Measurements from ENCODE around the gene PTTG2.

Gene PTTG2

GRCh38 chr4:37953156-37953555 lies 7.0 kb upstream of the PTTG2 start:
- peaks cover 14% of the 10 kb centered on the region for H3K4me1 ChIP-seq (ENCODE audit: control insufficient read depth, low read length)
- H3K9me2 ChIP-seq (replicated peaks; ENCODE audit: control insufficient read depth, low read length): no peaks in the 10 kb centered on the region

GRCh38 chr4:37953620-37954293 lies 6.4 kb upstream of the PTTG2 start:
- H3K27ac ChIP-seq (ENCODE audit: low read depth, low read length): no peak overlapping the region
- H3K4me2 ChIP-seq (ENCODE audit: low read length): no peak overlapping the region

More at GRCh38 chr4:37953156-37953555, 7.0 kb upstream of the PTTG2 start:
- H3K36me3 ChIP-seq (ENCODE audit: control insufficient read depth, low read length): no peaks in the 10 kb centered on the region
- no peak overlapping the region for H3K4me3 ChIP-seq (ENCODE audit: low read length)
- no peaks in the 10 kb centered on the region for H3K79me2 ChIP-seq (ENCODE audit: control insufficient read depth, low read length)
- no peaks in the 10 kb centered on the region for H3F3A ChIP-seq (ENCODE audit: control insufficient read depth, insufficient read depth)
- no peaks in the 10 kb centered on the region for H3K9me3 ChIP-seq (ENCODE audit: control insufficient read depth, insufficient read depth, low read length)
- H3K4me2 ChIP-seq (ENCODE audit: low read length): no peak overlapping the region
- TF ChIP-seq, protein P1, sequence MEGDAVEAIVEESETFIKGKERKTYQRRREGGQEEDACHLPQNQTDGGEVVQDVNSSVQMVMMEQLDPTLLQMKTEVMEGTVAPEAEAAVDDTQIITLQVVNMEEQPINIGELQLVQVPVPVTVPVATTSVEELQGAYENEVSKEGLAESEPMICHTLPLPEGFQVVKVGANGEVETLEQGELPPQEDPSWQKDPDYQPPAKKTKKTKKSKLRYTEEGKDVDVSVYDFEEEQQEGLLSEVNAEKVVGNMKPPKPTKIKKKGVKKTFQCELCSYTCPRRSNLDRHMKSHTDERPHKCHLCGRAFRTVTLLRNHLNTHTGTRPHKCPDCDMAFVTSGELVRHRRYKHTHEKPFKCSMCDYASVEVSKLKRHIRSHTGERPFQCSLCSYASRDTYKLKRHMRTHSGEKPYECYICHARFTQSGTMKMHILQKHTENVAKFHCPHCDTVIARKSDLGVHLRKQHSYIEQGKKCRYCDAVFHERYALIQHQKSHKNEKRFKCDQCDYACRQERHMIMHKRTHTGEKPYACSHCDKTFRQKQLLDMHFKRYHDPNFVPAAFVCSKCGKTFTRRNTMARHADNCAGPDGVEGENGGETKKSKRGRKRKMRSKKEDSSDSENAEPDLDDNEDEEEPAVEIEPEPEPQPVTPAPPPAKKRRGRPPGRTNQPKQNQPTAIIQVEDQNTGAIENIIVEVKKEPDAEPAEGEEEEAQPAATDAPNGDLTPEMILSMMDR (IDR thresholded peaks at IDR 0.05; ENCODE audit: low read depth, low read length, poor library complexity, severe bottlenecking): no peak
- TF ChIP-seq EZH2phosphoT487 (IDR thresholded peaks at IDR 0.05; ENCODE audit: borderline replicate concordance, low read length): no peak
- H4K20me1 ChIP-seq (ENCODE audit: control insufficient read depth, insufficient read depth, low read depth, low read length): no peaks in the 10 kb centered on the region
- H3K27ac ChIP-seq (ENCODE audit: low read depth, low read length): no peak overlapping the region
- H3K27me3 ChIP-seq (ENCODE audit: control insufficient read depth, low read length): no peaks in the 10 kb centered on the region

DNA sequence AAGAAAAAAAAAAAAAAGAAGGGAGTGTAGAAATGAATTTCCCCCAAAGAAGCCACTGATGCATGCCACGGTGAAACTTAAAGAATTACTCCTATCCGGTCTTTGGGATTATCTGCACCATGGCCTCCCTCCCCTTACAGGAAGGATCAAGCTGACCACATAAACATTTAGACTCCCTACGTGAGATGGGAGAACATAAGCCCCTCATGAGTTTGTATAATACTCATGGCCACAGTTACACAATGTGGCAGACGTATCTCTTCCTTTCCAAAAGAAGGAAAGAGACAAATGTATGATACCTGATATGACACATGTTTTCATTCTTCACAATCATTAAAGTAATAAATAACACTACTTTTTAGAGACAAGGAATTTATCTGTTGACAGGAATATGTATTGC lies 3.3 kb upstream of the PTTG2 start:
- no peak for TF ChIP-seq EZH2phosphoT487 (IDR thresholded peaks at IDR 0.05; ENCODE audit: borderline replicate concordance, low read length)
- TF ChIP-seq, protein P1 (IDR thresholded peaks at IDR 0.05; ENCODE audit: low read depth, low read length, poor library complexity, severe bottlenecking): no peak
- no peak overlapping the region for H3K4me3 ChIP-seq (ENCODE audit: low read length)
- no peaks in the 10 kb centered on the region for H3F3A ChIP-seq (ENCODE audit: control insufficient read depth, insufficient read depth)
- no peaks in the 10 kb centered on the region for H3K27me3 ChIP-seq (ENCODE audit: control insufficient read depth, low read length)
- H3K9me2 ChIP-seq (replicated peaks; ENCODE audit: control insufficient read depth, low read length): no peaks in the 10 kb centered on the region
- H3K4me1 ChIP-seq (ENCODE audit: control insufficient read depth, low read length): no peaks in the 10 kb centered on the region
- no peak overlapping the region for H3K27ac ChIP-seq (ENCODE audit: low read depth, low read length)
- H3K36me3 ChIP-seq (ENCODE audit: control insufficient read depth, low read length): no peaks in the 10 kb centered on the region
- H3K4me2 ChIP-seq (ENCODE audit: low read length): no peak overlapping the region
- H4K20me1 ChIP-seq (ENCODE audit: control insufficient read depth, insufficient read depth, low read depth, low read length): no peaks in the 10 kb centered on the region
- H3K9me3 ChIP-seq (ENCODE audit: control insufficient read depth, insufficient read depth, low read length): no peaks in the 10 kb centered on the region
- H3K79me2 ChIP-seq (ENCODE audit: control insufficient read depth, low read length): no peaks in the 10 kb centered on the region

More at GRCh38 chr4:37953620-37954293, 6.4 kb upstream of the PTTG2 start:
- no peak for TF ChIP-seq EZH2phosphoT487 (IDR thresholded peaks at IDR 0.05; ENCODE audit: borderline replicate concordance, low read length)
- TF ChIP-seq, protein P1 (IDR thresholded peaks at IDR 0.05; ENCODE audit: low read depth, low read length, poor library complexity, severe bottlenecking): no peak
- Histone ChIP-seq H4K20me1 (ENCODE audit: control insufficient read depth, insufficient read depth, low read depth, low read length) (no peaks in the 10 kb centered on the region), H3F3A (ENCODE audit: control insufficient read depth, insufficient read depth) (no peaks in the 10 kb centered on the region), H3K9me2 (replicated peaks; ENCODE audit: control insufficient read depth, low read length) (no peaks in the 10 kb centered on the region), H3K79me2 (ENCODE audit: control insufficient read depth, low read length) (no peaks in the 10 kb centered on the region), H3K27me3 (ENCODE audit: control insufficient read depth, low read length) (no peaks in the 10 kb centered on the region), H3K4me1 (ENCODE audit: control insufficient read depth, low read length) (peaks cover 8% of the 10 kb centered on the region), H3K9me3 (ENCODE audit: control insufficient read depth, insufficient read depth, low read length) (no peaks in the 10 kb centered on the region), H3K4me3 (ENCODE audit: low read length) (no peak overlapping the region), H3K36me3 (ENCODE audit: control insufficient read depth, low read length) (no peaks in the 10 kb centered on the region)

Measured in DOHH2 (cell line).